K562 treated with DMSO at 1 percent for 48 hours (cell line): ENCODE data around the gene EEIG1. TPM values are rescaled to one million over a fixed set of nuclear protein-coding genes. Genes with fewer than 3 reads are reported as not detected.

Source experiments
- total RNA-seq: library from RNA; unstranded; fragments of 300-600 nt; gene quantifications from 2 replicates; pipeline ENCODE4 v1.2.3, GENCODE V29; 2022; ENCODE audit warnings: low replicate concordance; ENCODE audit errors: extremely low read depth

EEIG1 gene
- not detected in 2 replicates for total RNA-seq

DNA sequence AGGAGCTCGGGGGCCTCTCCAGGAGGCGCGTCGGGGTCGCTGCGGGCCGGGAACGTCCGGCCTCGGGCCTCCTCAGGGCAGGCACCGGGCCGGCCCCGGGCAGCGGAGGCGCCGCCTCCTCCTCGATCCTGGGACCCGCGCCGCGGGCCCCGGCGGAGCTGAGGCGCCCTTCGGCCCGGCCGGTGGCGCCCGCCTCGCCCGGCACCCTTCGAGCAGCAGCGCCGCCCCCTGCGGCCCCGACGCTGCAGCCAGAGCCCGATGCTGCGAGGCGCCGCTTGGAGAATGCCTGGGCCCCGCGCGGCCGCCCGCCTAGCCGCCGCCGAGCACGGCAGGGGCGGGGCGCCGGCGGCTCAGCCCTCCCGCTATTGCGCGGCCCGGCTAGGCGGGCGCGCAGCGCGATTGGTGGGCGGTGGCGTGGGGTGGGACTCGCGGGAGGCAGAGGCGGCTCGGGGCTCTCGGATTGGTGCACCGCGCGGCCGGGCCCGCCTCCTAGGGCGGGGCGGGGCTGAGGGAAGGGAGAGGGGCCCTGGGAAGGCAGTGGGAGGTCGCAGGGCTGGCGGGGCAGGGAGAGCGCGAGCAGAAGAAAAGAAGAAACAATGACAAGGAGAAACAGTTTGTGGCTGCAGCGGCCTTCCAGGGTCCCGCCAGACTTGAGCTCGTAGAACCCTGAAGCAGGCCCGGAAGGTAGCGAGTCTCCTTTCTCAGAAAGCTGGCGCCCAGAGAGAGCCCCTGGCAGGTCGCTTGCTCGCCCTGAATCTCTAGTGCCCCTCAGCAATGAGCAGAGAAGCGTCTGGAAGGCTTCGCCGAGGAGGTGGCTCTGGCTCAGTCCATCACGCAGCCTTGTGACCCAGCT lies at the start of gene EEIG1:
EEIG1 (minus strand) TSS at position 284 of the 853 bp plus-strand sequence. CDS start 852 bp downstream, outside the sequence.

GRCh38 chr9:127937388-127938297 lies 43.1 kb downstream of the EEIG1 start, which contains the start of gene DPM2:
Gene DPM2 (minus strand): TSS chr9:127937854. CDS start chr9:127937820, 34 bp downstream.

Other genes with a start within 250 kb of the EEIG1 start
- gene TOR2A, start 245.7 kb downstream of the EEIG1 start, total RNA-seq, result not detected in 2 replicates
- not detected in 2 replicates for gene SH2D3C, start 202.3 kb downstream of the EEIG1 start, total RNA-seq
- gene CDK9, start 195.0 kb downstream of the EEIG1 start, total RNA-seq, result not detected in 2 replicates
- gene FPGS, start 178.1 kb downstream of the EEIG1 start, total RNA-seq, result not detected in 2 replicates
- gene ENG, start 126.3 kb downstream of the EEIG1 start, total RNA-seq, result not detected in 2 replicates
- gene AK1, start 103.3 kb downstream of the EEIG1 start, total RNA-seq, result not detected in 2 replicates
- not detected in 2 replicates for gene ST6GALNAC6, start 81.4 kb downstream of the EEIG1 start, total RNA-seq
- gene ST6GALNAC4, start 63.9 kb downstream of the EEIG1 start, total RNA-seq, result not detected in 2 replicates
- not detected in 2 replicates for gene PIP5KL1, start 50.2 kb downstream of the EEIG1 start, total RNA-seq
- not detected in 2 replicates for gene DPM2, start 43.1 kb downstream of the EEIG1 start, total RNA-seq
- not detected in 2 replicates for gene NAIF1, start 86.3 kb upstream of the EEIG1 start, total RNA-seq
- gene SLC25A25, start 87.2 kb upstream of the EEIG1 start, total RNA-seq, result not detected in 2 replicates
- gene PTGES2, start 146.7 kb upstream of the EEIG1 start, total RNA-seq, result not detected in 2 replicates
- not detected in 2 replicates for gene LCN2, start 168.5 kb upstream of the EEIG1 start, total RNA-seq
- not detected in 2 replicates for gene BBLN, start 179.3 kb upstream of the EEIG1 start, total RNA-seq
- gene CIZ1, start 210.6 kb upstream of the EEIG1 start, total RNA-seq, result 684 TPM in 1 of 2 replicates, not detected in the other
- gene DNM1, start 222.4 kb upstream of the EEIG1 start, total RNA-seq, result not detected in 2 replicates